Fibroblast of lung (primary cell): ENCODE measurements around the gene NRCAM. TPM values are rescaled to one million over a fixed set of nuclear protein-coding genes. Genes with fewer than 3 reads are reported as not detected.

ENCODE experiments used
- DNase-seq, 2 donors: peaks; one replicate each; pipeline versions ENCODE4 v3.0.0 to v3.0.0-alpha.2; 2010; ENCODE audit warnings: low read depth in 2 of 2
- H2AFZ ChIP-seq: 2 replicates; pipeline ENCODE4 v1.5.1; 2012; ENCODE audit warnings: low read length, control low read depth, inconsistent platforms
- H3K27ac ChIP-seq: 2 replicates; pipeline ENCODE4 v1.5.1; 2011; ENCODE audit warnings: low read length, control low read depth; ENCODE audit not compliant: insufficient read depth
- H3K27me3 ChIP-seq: 2 replicates; pipeline ENCODE4 v1.5.1; 2011; ENCODE audit warnings: mild to moderate bottlenecking, low read length; ENCODE audit not compliant: control insufficient read depth, insufficient read depth
- H3K36me3 ChIP-seq: 2 replicates; pipeline ENCODE4 v1.5.1; 2011; ENCODE audit warnings: low read length; ENCODE audit not compliant: control insufficient read depth, insufficient read depth
- H3K4me1 ChIP-seq: 2 replicates; pipeline ENCODE4 v1.5.1; 2011; ENCODE audit warnings: low read length; ENCODE audit not compliant: control insufficient read depth, insufficient read depth; ENCODE audit errors: extremely low read depth
- H3K4me2 ChIP-seq: 2 replicates; pipeline ENCODE4 v1.5.1; 2011; ENCODE audit warnings: low read length, control low read depth; ENCODE audit not compliant: insufficient read depth; ENCODE audit errors: extremely low read depth
- H3K4me3 ChIP-seq, 4 experiments: fragments of 200-600 bp in 1 of 4; sonication (generic) in 1 of 4; replicated peaks in 1 of 4; 2 replicates each; pipeline ENCODE4 v1.5.1; 2011 to 2016; ENCODE audit warnings: low read length in 4 of 4, low read depth in 3 of 4, mild to moderate bottlenecking in 3 of 4, control low read depth in 2 of 4, inconsistent platforms in 1 of 4, mixed read lengths in 1 of 4; ENCODE audit not compliant: insufficient read depth in 1 of 4; ENCODE audit errors: control extremely low read depth in 1 of 4
- H3K79me2 ChIP-seq: 2 replicates; pipeline ENCODE4 v1.5.1; 2012; ENCODE audit warnings: mild to moderate bottlenecking, low read length, inconsistent platforms; ENCODE audit not compliant: control insufficient read depth, insufficient read depth
- H3K9ac ChIP-seq: 2 replicates; pipeline ENCODE4 v1.5.1; 2011; ENCODE audit warnings: mild to moderate bottlenecking, low read length, control low read depth; ENCODE audit not compliant: insufficient read depth
- H3K9me3 ChIP-seq: 2 replicates; pipeline ENCODE4 v1.5.1; 2012; ENCODE audit warnings: low read depth, low read length; ENCODE audit not compliant: control insufficient read depth, insufficient read depth
- H4K20me1 ChIP-seq: 2 replicates; pipeline ENCODE4 v1.5.1; 2011; ENCODE audit warnings: low read length; ENCODE audit not compliant: control insufficient read depth, insufficient read depth; ENCODE audit errors: extremely low read depth
- EZH2 ChIP-seq: IDR thresholded peaks from 2 replicates; pipeline ENCODE4 v1.5.1; 2012; ENCODE audit warnings: low read length, control low read depth, mild to moderate bottlenecking; ENCODE audit errors: missing control alignments
- polyA plus RNA-seq, 2 donors: library from polyadenylated mRNA; depleted of rRNA in 1 of 2; stranded (reverse) in 1 of 2; unstranded in 1 of 2; fragments of >200 nt; gene quantifications; 2 replicates each; pipeline ENCODE4 v1.2.1, GENCODE V29; 2011 to 2012; ENCODE audit warnings: missing spikeins in 1 of 2
- total RNA-seq: library from RNA; depleted of rRNA; stranded (reverse); fragments of >200 nt; gene quantifications from 2 replicates; pipeline ENCODE4 v1.2.1, GENCODE V29; 2014
- TF ChIP-seq, protein P1 (sequence below), 2 donors: IDR thresholded peaks in 1 of 2; conservative IDR thresholded peaks in 1 of 2; 1 replicate in 1 of 2; 2 replicates in 1 of 2; pipeline ENCODE4 v1.5.1; 2011 to 2012; ENCODE audit warnings: low read length in 2 of 2, control low read depth in 1 of 2, inconsistent platforms in 1 of 2, low read depth in 1 of 2, mild to moderate bottlenecking in 1 of 2

Gene NRCAM
- total and polyA plus RNA-seq, 2 donors (not counting 1 experiment from before 2014, with no cell fraction given): 2.1 to 2.2 TPM

DNA sequence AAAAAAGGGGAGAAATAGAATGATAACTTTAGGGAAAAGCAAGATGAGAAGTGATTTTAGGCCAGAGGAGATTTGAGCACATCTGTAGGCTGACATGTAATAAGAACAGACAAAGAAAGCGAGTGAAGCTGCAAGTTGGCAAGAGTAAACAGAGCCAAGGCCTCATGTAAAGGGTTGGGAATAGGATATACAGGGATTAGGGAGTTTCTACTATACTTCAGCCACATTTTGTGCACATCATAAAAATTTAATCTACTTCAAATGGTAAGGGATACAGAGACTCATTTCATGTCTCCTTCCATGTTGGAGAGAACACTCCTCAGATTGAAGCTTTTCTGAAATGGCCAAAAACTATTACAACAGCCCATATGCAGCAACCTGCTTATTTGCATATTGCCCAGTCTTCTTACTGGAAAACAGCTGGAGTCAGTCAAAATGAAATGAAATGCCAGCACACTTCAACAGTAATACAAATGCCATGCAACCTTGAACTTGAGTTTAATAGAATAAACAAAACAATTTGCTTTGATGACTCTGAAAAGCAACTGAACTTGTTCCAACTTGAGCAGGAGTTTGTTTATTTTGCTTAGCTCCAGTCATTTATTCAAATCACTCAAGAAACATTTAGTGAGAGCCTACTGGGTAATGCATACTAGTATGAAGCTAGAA, 49.9 kb downstream of the NRCAM start:
- H3K4me2 ChIP-seq: no peak overlapping the region
- TF ChIP-seq, protein P1, sequence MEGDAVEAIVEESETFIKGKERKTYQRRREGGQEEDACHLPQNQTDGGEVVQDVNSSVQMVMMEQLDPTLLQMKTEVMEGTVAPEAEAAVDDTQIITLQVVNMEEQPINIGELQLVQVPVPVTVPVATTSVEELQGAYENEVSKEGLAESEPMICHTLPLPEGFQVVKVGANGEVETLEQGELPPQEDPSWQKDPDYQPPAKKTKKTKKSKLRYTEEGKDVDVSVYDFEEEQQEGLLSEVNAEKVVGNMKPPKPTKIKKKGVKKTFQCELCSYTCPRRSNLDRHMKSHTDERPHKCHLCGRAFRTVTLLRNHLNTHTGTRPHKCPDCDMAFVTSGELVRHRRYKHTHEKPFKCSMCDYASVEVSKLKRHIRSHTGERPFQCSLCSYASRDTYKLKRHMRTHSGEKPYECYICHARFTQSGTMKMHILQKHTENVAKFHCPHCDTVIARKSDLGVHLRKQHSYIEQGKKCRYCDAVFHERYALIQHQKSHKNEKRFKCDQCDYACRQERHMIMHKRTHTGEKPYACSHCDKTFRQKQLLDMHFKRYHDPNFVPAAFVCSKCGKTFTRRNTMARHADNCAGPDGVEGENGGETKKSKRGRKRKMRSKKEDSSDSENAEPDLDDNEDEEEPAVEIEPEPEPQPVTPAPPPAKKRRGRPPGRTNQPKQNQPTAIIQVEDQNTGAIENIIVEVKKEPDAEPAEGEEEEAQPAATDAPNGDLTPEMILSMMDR (conservative IDR thresholded peaks at IDR 0.05 in 1 of 2, IDR thresholded peaks at IDR 0.05 in 1 of 2; ENCODE audit: low read depth in 1 of 2, low read length in 2 of 2): no peak
- TF ChIP-seq EZH2: no peak
- H2AFZ ChIP-seq: no peak overlapping the region
- H3K4me3 ChIP-seq: no peak overlapping the region
- H4K20me1 ChIP-seq: no peaks in the 10 kb centered on the region
- no peak overlapping the region for H3K27ac ChIP-seq
- no peaks in the 10 kb centered on the region for H3K9me3 ChIP-seq
- H3K4me1 ChIP-seq: peaks cover 6% of the 10 kb centered on the region
- no peaks in the 10 kb centered on the region for H3K79me2 ChIP-seq
- peak; percentile 62 to 98 for DNase-seq
- H3K36me3 ChIP-seq: no peaks in the 10 kb centered on the region
- H3K27me3 ChIP-seq: no peaks in the 10 kb centered on the region
- H3K9ac ChIP-seq: no peak overlapping the region

DNA sequence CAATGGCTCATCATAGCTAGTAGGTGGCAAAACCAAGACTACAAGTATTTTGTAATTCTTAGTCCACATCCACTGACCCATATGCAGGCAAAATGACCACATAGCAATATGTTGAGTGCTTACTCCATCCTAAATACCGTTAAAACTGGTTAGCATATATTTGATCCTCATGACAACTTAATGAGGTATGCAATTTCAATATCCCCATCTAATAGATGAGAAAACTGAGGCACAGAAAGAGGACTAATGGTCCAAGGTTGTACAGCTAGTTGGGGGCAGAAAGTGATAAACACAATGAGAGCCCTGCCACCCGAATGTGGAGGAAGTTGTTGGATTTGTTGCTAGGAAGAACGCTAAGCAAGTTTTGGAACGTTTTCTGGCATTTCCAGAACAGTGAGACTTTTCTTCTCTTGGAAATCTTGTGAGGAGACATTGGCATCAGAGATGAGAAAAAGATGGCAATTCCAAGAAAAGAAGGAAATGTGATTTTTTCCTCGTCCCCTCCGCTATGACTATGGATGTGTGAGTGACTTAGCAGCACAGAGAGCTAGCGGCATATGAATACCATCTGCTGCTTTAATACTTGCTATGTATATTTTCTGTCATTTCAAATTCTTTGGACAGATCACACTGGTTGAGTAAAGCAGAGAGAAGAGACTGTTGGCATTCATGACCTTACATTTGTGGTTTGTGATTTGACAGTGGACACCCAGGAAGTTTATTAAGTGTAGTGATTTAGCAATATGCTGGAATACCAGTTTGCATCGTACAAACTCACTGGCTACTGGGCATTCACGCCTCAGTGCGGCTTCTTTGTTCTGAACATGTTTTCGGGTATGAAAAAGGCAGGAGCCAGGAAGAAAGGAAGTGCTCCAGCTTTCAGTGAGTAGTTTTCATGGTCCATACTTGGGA, 51.5 kb downstream of the NRCAM start:
- TF ChIP-seq, protein P1 (conservative IDR thresholded peaks at IDR 0.05 in 1 of 2, IDR thresholded peaks at IDR 0.05 in 1 of 2; ENCODE audit: low read depth in 1 of 2, low read length in 2 of 2): no peak
- TF ChIP-seq EZH2: no peak
- no peak overlapping the region for H3K27ac ChIP-seq
- H3K9ac ChIP-seq: no peak overlapping the region
- H3K4me2 ChIP-seq: no peak overlapping the region
- no peaks in the 10 kb centered on the region for H3K9me3 ChIP-seq
- H3K4me1 ChIP-seq: peaks cover 6% of the 10 kb centered on the region
- H3K36me3 ChIP-seq: no peaks in the 10 kb centered on the region
- no peaks in the 10 kb centered on the region for H3K27me3 ChIP-seq
- H4K20me1 ChIP-seq: no peaks in the 10 kb centered on the region
- DNase-seq: peak in 1 of 2 donors; percentile 65
- no peak overlapping the region for H2AFZ ChIP-seq
- no peaks in the 10 kb centered on the region for H3K79me2 ChIP-seq
- no peak overlapping the region for H3K4me3 ChIP-seq

DNA sequence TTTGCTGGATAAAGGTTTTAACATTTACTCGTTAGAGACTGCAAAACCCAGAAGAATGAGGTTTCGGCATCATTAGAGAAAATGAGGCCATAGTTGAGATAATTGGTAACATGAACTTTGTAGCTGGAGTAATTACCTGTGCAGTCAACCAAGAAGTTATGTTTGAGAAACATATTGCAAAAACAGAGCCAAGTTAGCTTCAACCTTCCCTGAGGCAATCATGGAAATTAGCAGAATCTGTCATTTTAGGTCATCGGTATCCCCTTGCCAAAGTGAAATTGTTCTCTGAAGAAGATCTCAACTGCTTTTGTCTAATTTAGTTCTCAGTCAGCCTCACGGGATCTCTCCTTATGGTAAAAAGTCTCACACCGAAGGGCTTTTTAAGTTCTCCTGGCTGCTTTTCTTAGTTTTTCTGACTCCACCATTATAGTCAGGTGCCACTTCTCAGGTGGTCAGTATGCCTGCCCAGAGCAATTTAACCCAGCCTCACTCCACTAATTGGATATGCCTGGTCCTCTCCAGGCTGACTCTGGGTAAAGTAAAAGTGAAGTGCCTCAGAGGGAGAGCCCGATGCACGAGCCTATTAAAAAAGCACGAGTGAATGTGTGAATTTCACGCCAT, 52.5 kb downstream of the NRCAM start:
- H3K4me1 ChIP-seq: peaks cover 6% of the 10 kb centered on the region
- H2AFZ ChIP-seq: no peak overlapping the region
- TF ChIP-seq EZH2: no peak
- no peaks in the 10 kb centered on the region for H3K79me2 ChIP-seq
- H3K9ac ChIP-seq: no peak overlapping the region
- no peaks in the 10 kb centered on the region for H3K9me3 ChIP-seq
- H3K27me3 ChIP-seq: no peaks in the 10 kb centered on the region
- no peak for DNase-seq
- H3K4me2 ChIP-seq: no peak overlapping the region
- H3K36me3 ChIP-seq: no peaks in the 10 kb centered on the region
- H3K27ac ChIP-seq: no peak overlapping the region
- no peak overlapping the region for H3K4me3 ChIP-seq
- no peaks in the 10 kb centered on the region for H4K20me1 ChIP-seq
